IMR-90 (cell line): ENCODE measurements around the gene ZFPL1. TPM values are rescaled to one million over a fixed set of nuclear protein-coding genes. Genes with fewer than 3 reads are reported as not detected.
A peak's percentile ranks its signal among the peaks of the same experiment; 100 is the strongest.

Experiments
- ATAC-seq: fragments of 200-7000 bp; cut with Tn5 transposase; 2 replicates; pipeline ENCODE4 v1.9.1; 2020; ENCODE audit warnings: low read depth, mild to moderate bottlenecking, moderate library complexity
- BruUV-seq: library from RNA; stranded (reverse); fragments of 400-500 nt; replicated peaks from 2 replicates; lab custom pipeline; 2021; lab: Mats Ljungman, UMichigan
- CTCF ChIA-PET: fragments of 300-600 bp; formaldehyde crosslinking; extraction: SDS; loops from one replicate; lab custom pipeline; 2021; ENCODE audit warnings: antibody characterized with exemption; lab: Yijun Ruan, JAX
- POLR2A ChIA-PET: fragments of 300-600 bp; sonication (Branson Sonifier 250); formaldehyde crosslinking; loops from one replicate; lab custom pipeline; 2022; ENCODE audit warnings: antibody characterized with exemption; ENCODE audit not compliant: unreplicated experiment; lab: Charles Lee
- DNase-seq: peaks from one replicate; pipeline ENCODE4 v3.0.0; 2013
- H2AFZ ChIP-seq: replicated peaks from 2 replicates; pipeline ENCODE3; 2013; ENCODE audit warnings: low read length, mild to moderate bottlenecking; ENCODE audit not compliant: poor library complexity
- H2AK5ac ChIP-seq: 2 replicates; pipeline ENCODE4 v1.6.1; 2013; ENCODE audit warnings: low read depth, low read length, inconsistent platforms
- H2AK9ac ChIP-seq: replicated peaks from 2 replicates; pipeline ENCODE3; 2013; ENCODE audit warnings: mild to moderate bottlenecking, low read depth, low read length, moderate library complexity; ENCODE audit not compliant: poor library complexity
- H2BK120ac ChIP-seq: 2 replicates; pipeline ENCODE4 v1.6.1; 2013; ENCODE audit warnings: low read depth, low read length, inconsistent platforms
- H2BK15ac ChIP-seq: 3 replicates; pipeline ENCODE4 v1.6.1; 2013; ENCODE audit warnings: low read depth, low read length, inconsistent platforms
- H2BK20ac ChIP-seq: 2 replicates; pipeline ENCODE4 v1.6.1; 2013; ENCODE audit warnings: low read depth, mild to moderate bottlenecking, inconsistent platforms, low read length, moderate library complexity
- H2BK5ac ChIP-seq: 2 replicates; pipeline ENCODE4 v1.6.1; 2013; ENCODE audit warnings: mild to moderate bottlenecking, low read depth, low read length, inconsistent platforms; ENCODE audit not compliant: poor library complexity, severe bottlenecking
- H3K14ac ChIP-seq: replicated peaks from 2 replicates; pipeline ENCODE4 v1.6.1; 2013; ENCODE audit warnings: low read depth, low read length, inconsistent platforms
- H3K18ac ChIP-seq: 2 replicates; pipeline ENCODE4 v1.6.1; 2013; ENCODE audit warnings: low read depth, low read length, control low read depth
- H3K23ac ChIP-seq: 2 replicates; pipeline ENCODE4 v1.6.1; 2013; ENCODE audit warnings: low read depth, low read length, inconsistent platforms
- H3K27ac ChIP-seq: 2 replicates; pipeline ENCODE4 v1.5.1; 2013; ENCODE audit warnings: mild to moderate bottlenecking, control low read depth, low read length; ENCODE audit not compliant: insufficient read depth
- H3K27me3 ChIP-seq: 2 replicates; pipeline ENCODE4 v1.6.1; 2013; ENCODE audit warnings: low read length; ENCODE audit not compliant: control insufficient read depth, insufficient read depth
- H3K36me3 ChIP-seq: 2 replicates; pipeline ENCODE4 v1.6.1; 2013; ENCODE audit warnings: low read length, mixed read lengths; ENCODE audit not compliant: control insufficient read depth, insufficient read depth
- H3K4ac ChIP-seq: 2 replicates; pipeline ENCODE4 v1.6.1; 2013; ENCODE audit warnings: low read depth, low read length, inconsistent platforms
- H3K4me1 ChIP-seq: 2 replicates; pipeline ENCODE4 v1.6.1; 2013; ENCODE audit warnings: low read length, mixed read lengths; ENCODE audit not compliant: control insufficient read depth, insufficient read depth
- H3K4me2 ChIP-seq: 2 replicates; pipeline ENCODE4 v1.6.1; 2013; ENCODE audit warnings: low read depth, mild to moderate bottlenecking, control low read depth, low read length, moderate library complexity
- H3K4me3 ChIP-seq: 2 replicates; pipeline ENCODE4 v1.5.1; 2013; ENCODE audit warnings: low read depth, mild to moderate bottlenecking, control low read depth, low read length, moderate library complexity; ENCODE audit not compliant: insufficient read depth
- H3K56ac ChIP-seq: 2 replicates; pipeline ENCODE4 v1.6.1; 2013; ENCODE audit warnings: low read length, inconsistent platforms; ENCODE audit not compliant: insufficient read depth; ENCODE audit errors: extremely low read depth
- H3K79me1 ChIP-seq, 2 experiments: 2 replicates each; pipeline ENCODE4 v1.6.1; 2013; ENCODE audit warnings: low read length in 2 of 2, inconsistent platforms in 1 of 2, low read depth in 1 of 2
- H3K9ac ChIP-seq: 2 replicates; pipeline ENCODE4 v1.6.1; 2013; ENCODE audit warnings: low read depth, low read length, control low read depth
- H3K9me1 ChIP-seq: 2 replicates; pipeline ENCODE4 v1.6.1; 2013; ENCODE audit warnings: low read length, inconsistent platforms; ENCODE audit not compliant: insufficient read depth
- H3K9me3 ChIP-seq: 2 replicates; pipeline ENCODE4 v1.6.1; 2013; ENCODE audit warnings: low read length; ENCODE audit not compliant: control insufficient read depth, insufficient read depth
- H4K20me1 ChIP-seq: 2 replicates; pipeline ENCODE4 v1.6.1; 2013; ENCODE audit warnings: low read length, inconsistent platforms; ENCODE audit not compliant: insufficient read depth
- H4K5ac ChIP-seq: 2 replicates; pipeline ENCODE4 v1.6.1; 2013; ENCODE audit warnings: mild to moderate bottlenecking, low read depth, low read length, control low read depth
- H4K8ac ChIP-seq, 2 experiments: 2 replicates each; pipeline ENCODE4 v1.6.1; 2013; ENCODE audit warnings: low read depth in 2 of 2, low read length in 2 of 2, control low read depth in 1 of 2, inconsistent platforms in 1 of 2
- H4K91ac ChIP-seq: 2 replicates; pipeline ENCODE4 v1.6.1; 2013; ENCODE audit warnings: low read depth, low read length, inconsistent platforms; ENCODE audit not compliant: insufficient read depth
- CHD1 ChIP-seq: IDR thresholded peaks from 2 replicates; pipeline ENCODE4 v1.6.1; 2012; ENCODE audit warnings: low read depth, low read length, improper control_type of control experiment
- FOS ChIP-seq: fragments of 150-350 bp; IDR thresholded peaks from 2 replicates; pipeline ENCODE4 v1.6.1; 2016; ENCODE audit warnings: low read depth, low read length
- MAFK ChIP-seq: IDR thresholded peaks from 2 replicates; pipeline ENCODE4 v1.6.1; 2012; ENCODE audit warnings: low read depth, low read length, improper control_type of control experiment
- MAZ ChIP-seq: IDR thresholded peaks from 2 replicates; pipeline ENCODE4 v1.6.1; 2012; ENCODE audit warnings: low read depth, mild to moderate bottlenecking, low read length, improper control_type of control experiment, moderate library complexity, borderline replicate concordance
- NFE2L2 ChIP-seq: fragments of 150-350 bp; IDR thresholded peaks from 2 replicates; pipeline ENCODE4 v1.6.1; 2016; ENCODE audit warnings: low read depth, mild to moderate bottlenecking, low read length
- SMC3 ChIP-seq: fragments of 150-350 bp; IDR thresholded peaks from 2 replicates; pipeline ENCODE4 v1.6.1; 2016; ENCODE audit warnings: low read depth, mild to moderate bottlenecking, antibody characterized with exemption, low read length, moderate library complexity
- whole genome bisulfite sequencing, 2 experiments: methylation state at CpG; one replicate each; pipeline versions ENCODE4 v1.1.5 to v1.1.7; 2013; ENCODE audit warnings: missing lambda C conversion rate in 2 of 2; ENCODE audit not compliant: insufficient read length in 1 of 2; ENCODE audit errors: extremely low coverage in 2 of 2; 5-methylcytosine and 5-hydroxymethylcytosine counted together
- dilution Hi-C: fragments of 300-500 bp; cut with HindIII; formaldehyde crosslinking; loops from one replicate; pipeline ENCODE4 v1.14.3; 2018; ENCODE audit warnings: low sequenced_read_pairs; ENCODE audit not compliant: unreplicated experiment
- in situ Hi-C: fragments of 300-500 bp; cut with MboI; formaldehyde crosslinking; loops from 3 replicates; pipeline ENCODE4 v1.14.3; 2019; ENCODE audit warnings: low sequenced_read_pairs, inconsistent platforms, mixed read lengths
- intact Hi-C: fragments of 100-400 bp; cut with micrococcal nuclease; formaldehyde crosslinking; loops from 2 replicates; pipeline ENCODE4 v1.10.0; 2022
- polyA plus RNA-seq, 3 experiments: library from polyadenylated mRNA; depleted of rRNA; stranded (reverse); fragments of >200 nt; gene quantifications; 2 replicates each; pipeline ENCODE4 v1.2.3, GENCODE V29; 2012; ENCODE audit warnings: low replicate concordance in 1 of 3
- total RNA-seq: library from RNA; depleted of rRNA; stranded (reverse); fragments of >200 nt; gene quantifications from 2 replicates; pipeline ENCODE4 v1.2.3, GENCODE V29; 2012
- TF ChIP-seq, protein P1 (sequence below): fragments of 150-350 bp; IDR thresholded peaks from 2 replicates; pipeline ENCODE4 v1.6.1; 2017; ENCODE audit warnings: mild to moderate bottlenecking, antibody characterized with exemption, low read length, low read depth

Gene ZFPL1
- total and polyA plus RNA-seq, 2 of the 4 experiments (the other 2 are of a cell fraction), result 24.0 to 67.5 TPM

- TF ChIP-seq SMC3, result peak; percentile 11; the same call in 1 of the 2 replicates
- no peak for TF ChIP-seq NFE2L2
- TF ChIP-seq CHD1, result no peak
- no peak; the same call in 1 of the 2 replicates for TF ChIP-seq FOS
Measured at GRCh38 chr11:65095974-65096806, 12.2 kb downstream of the ZFPL1 start, which contains the start of gene VPS51 (continued).

GRCh38 chr11:65096926-65097325, 12.9 kb downstream of the ZFPL1 start:
- Histone ChIP-seq H4K91ac (no peak overlapping the region), H3K4me3 (peak overlapping the region; percentile 41), H2AFZ (no peak overlapping the region), H3K18ac (no peak overlapping the region), H4K5ac (no peak overlapping the region), H3K9ac (no peak overlapping the region), H2AK9ac (no peak overlapping the region), H3K27ac (no peak overlapping the region), H2BK120ac (no peak overlapping the region), H2BK20ac (no peak overlapping the region), H2AK5ac (no peak overlapping the region), H3K9me1 (peaks cover 7% of the 10 kb centered on the region; the same call in 1 of the 2 replicates), H3K56ac (no peak overlapping the region), H4K8ac (no peak overlapping the region; a peak in 1 of 4 replicates), H2BK5ac (no peak overlapping the region), H3K4ac (no peak overlapping the region), H3K23ac (no peak overlapping the region), H3K79me1 (peaks cover 10 to 29% of the 10 kb centered on the region in 2 experiments), H3K9me3 (no peaks in the 10 kb centered on the region), H2BK15ac (no peak overlapping the region), H4K20me1 (peaks cover 3% of the 10 kb centered on the region; the same call in 1 of the 2 replicates), H3K27me3 (no peaks in the 10 kb centered on the region), H3K4me2 (peak overlapping the region; percentile 32; the same call in 1 of the 2 replicates), H3K36me3 (0 out of 2 replicates have a peak, but pooled peaks cover 2% of the 10 kb centered on the region), H3K14ac (no peak overlapping the region), H3K4me1 (no peaks in the 10 kb centered on the region)
- in situ Hi-C loops (no loop called here), intact Hi-C loops (loop anchor here (1.0 to 5.0 kb wide), 2 partner anchors 13 to 180 kb away; partner anchors contain the start of genes ATG2A, CDCA5 and ZFPL1), dilution Hi-C loops (no loop called here)
- TF ChIP-seq, protein P1, sequence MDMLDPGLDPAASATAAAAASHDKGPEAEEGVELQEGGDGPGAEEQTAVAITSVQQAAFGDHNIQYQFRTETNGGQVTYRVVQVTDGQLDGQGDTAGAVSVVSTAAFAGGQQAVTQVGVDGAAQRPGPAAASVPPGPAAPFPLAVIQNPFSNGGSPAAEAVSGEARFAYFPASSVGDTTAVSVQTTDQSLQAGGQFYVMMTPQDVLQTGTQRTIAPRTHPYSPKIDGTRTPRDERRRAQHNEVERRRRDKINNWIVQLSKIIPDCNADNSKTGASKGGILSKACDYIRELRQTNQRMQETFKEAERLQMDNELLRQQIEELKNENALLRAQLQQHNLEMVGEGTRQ, result no peak
- TF ChIP-seq MAFK (no peak), MAZ (no peak)
- no CpG with 5 or more reads among the region's 8 CpGs for WGBS, 2 experiments
- DNase-seq (no peak), ATAC-seq (no peak)
- ChIA-PET POLR2A (interaction anchor here (0.8 kb wide), 1 partner anchor 11 kb away, joined by 4 read pairs; no protein-coding TSS in a partner anchor), CTCF (interaction anchor here (3.9 kb wide), 1 partner anchor 15 kb away, joined by 15 read pairs; the partner anchor contains the start of gene TM7SF2)
- no TSS peak for BruUV-seq
